Esophagus squamous epithelium (tissue), 5 donors: ENCODE results near the gene DCTN1. TPM values are rescaled to one million over a fixed set of nuclear protein-coding genes. Genes with fewer than 3 reads are reported as not detected.

Experiments
- DNase-seq: peaks from one replicate; lab custom pipeline; 2025; lab: John Stamatoyannopoulos, UW
- H3K27ac ChIP-seq, 4 donors: fragments of 200-600 bp; sonication (generic); one replicate each; pipeline ENCODE4 v1.5.1; 2016 to 2019; ENCODE audit warnings: mild to moderate bottlenecking in 1 of 4
- H3K27me3 ChIP-seq, 4 donors: fragments of 200-600 bp; sonication (generic); 1 replicate in 3 of 4; 2 replicates in 1 of 4; pipeline versions ENCODE4 v1.5.1 to v1.6.0; 2017 to 2021; ENCODE audit warnings: antibody characterized with exemption in 1 of 4
- H3K36me3 ChIP-seq, 3 donors: fragments of 200-600 bp; sonication (generic); one replicate each; pipeline ENCODE4 v1.5.1; 2016 to 2019
- H3K4me1 ChIP-seq, 3 donors: fragments of 200-600 bp; sonication (generic); one replicate each; pipeline ENCODE4 v1.5.1; 2017 to 2019
- H3K4me3 ChIP-seq, 4 donors: fragments of 200-600 bp; sonication (generic); 1 replicate in 3 of 4; 2 replicates in 1 of 4; pipeline ENCODE4 v1.5.1; 2016 to 2019; ENCODE audit warnings: mild to moderate bottlenecking in 2 of 4, moderate library complexity in 1 of 4
- H3K9me3 ChIP-seq, 3 donors: fragments of 200-600 bp; sonication (generic); one replicate each; pipeline ENCODE4 v1.5.1; 2016 to 2019
- POLR2A ChIP-seq, 4 donors: fragments of 450-650 bp; IDR thresholded peaks; one replicate each; pipeline ENCODE4 v1.6.1; 2017; ENCODE audit warnings: antibody characterized with exemption in 4 of 4, mild to moderate bottlenecking in 4 of 4, moderate library complexity in 3 of 4
- WGBS, 2 donors: methylation state at CpG; one replicate each; pipeline ENCODE4 v1.1.5; 2018; 5-methylcytosine and 5-hydroxymethylcytosine counted together
- intact Hi-C: fragments of 100-400 bp; cut with DNase I; formaldehyde crosslinking; loops from one replicate; pipeline ENCODE4 v1.15.0; 2022
- total RNA-seq, 4 donors: library from RNA; depleted of rRNA; stranded (reverse); fragments of >200 nt; gene quantifications; one replicate each; pipeline ENCODE4 v1.1.0, GENCODE V29; 2016
- TF ChIP-seq, protein P1 (sequence below), 6 experiments: fragments of 450-650 bp in 4 of 6; fragments of 200-600 bp in 2 of 6; sonication (generic) in 2 of 6; IDR thresholded peaks; one replicate each; pipeline ENCODE4 v1.5.1; 2016 to 2019; ENCODE audit warnings: antibody characterized with exemption in 6 of 6, mild to moderate bottlenecking in 4 of 6, moderate library complexity in 4 of 6
- donor health status: DM: yes; HTN: yes; CAD: no.

DCTN1 gene
- total RNA-seq, 4 donors from 2014 or later = 67.1 to 80.1 (median 75.0) TPM

DNA sequence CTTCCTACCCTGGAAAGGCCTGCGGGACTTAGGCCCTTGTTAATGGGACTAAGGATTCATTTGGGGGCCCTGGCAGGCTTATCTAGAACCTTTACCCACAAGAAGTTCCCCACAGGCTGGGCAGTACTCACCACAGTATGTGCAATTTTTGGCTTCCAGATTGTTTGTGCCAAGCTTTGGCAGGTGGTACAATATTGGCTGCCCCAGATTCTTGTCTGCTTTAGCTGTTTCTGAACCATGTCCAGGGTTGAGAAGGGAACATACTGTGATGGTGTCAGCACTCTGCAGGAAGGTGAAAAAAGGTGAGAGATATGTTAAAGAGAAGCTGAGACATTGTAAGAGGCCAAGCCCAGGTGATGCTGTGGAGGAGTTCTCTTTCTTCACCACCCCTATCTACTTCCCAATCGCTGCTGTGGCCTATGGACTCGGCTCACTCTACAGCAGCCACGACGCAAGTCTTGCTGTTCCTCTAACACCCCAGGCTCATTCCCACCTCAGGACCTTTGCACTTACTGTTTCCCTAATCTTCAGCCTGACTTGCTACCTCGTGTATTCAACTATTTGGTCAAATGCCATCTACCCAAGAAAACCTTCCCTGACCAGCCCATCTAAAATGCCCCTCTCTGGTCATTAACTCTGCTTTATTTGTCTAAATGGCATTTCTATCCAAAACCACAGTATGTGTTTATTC, 46.1 kb downstream of the DCTN1 start:
- WGBS, 2 donors = 86 to 93% methylated on average over 5 of the region's 6 CpGs
- H3K9me3 ChIP-seq = no peaks in the 10 kb centered on the region
- intact Hi-C loops = no loop called here
- no peak overlapping the region for H3K4me3 ChIP-seq
- DNase-seq = no peak
- TF ChIP-seq POLR2A (IDR thresholded peaks at IDR 0.05) = no peak
- TF ChIP-seq, protein P1, sequence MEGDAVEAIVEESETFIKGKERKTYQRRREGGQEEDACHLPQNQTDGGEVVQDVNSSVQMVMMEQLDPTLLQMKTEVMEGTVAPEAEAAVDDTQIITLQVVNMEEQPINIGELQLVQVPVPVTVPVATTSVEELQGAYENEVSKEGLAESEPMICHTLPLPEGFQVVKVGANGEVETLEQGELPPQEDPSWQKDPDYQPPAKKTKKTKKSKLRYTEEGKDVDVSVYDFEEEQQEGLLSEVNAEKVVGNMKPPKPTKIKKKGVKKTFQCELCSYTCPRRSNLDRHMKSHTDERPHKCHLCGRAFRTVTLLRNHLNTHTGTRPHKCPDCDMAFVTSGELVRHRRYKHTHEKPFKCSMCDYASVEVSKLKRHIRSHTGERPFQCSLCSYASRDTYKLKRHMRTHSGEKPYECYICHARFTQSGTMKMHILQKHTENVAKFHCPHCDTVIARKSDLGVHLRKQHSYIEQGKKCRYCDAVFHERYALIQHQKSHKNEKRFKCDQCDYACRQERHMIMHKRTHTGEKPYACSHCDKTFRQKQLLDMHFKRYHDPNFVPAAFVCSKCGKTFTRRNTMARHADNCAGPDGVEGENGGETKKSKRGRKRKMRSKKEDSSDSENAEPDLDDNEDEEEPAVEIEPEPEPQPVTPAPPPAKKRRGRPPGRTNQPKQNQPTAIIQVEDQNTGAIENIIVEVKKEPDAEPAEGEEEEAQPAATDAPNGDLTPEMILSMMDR (IDR thresholded peaks at IDR 0.05) = no peak
- peaks cover 0 to 33% (median 0%) of the 10 kb centered on the region in 3 donors for H3K36me3 ChIP-seq
- no peaks in the 10 kb centered on the region for H3K4me1 ChIP-seq
- no peaks in the 10 kb centered on the region for H3K27me3 ChIP-seq
- H3K27ac ChIP-seq = no peak overlapping the region

DNA sequence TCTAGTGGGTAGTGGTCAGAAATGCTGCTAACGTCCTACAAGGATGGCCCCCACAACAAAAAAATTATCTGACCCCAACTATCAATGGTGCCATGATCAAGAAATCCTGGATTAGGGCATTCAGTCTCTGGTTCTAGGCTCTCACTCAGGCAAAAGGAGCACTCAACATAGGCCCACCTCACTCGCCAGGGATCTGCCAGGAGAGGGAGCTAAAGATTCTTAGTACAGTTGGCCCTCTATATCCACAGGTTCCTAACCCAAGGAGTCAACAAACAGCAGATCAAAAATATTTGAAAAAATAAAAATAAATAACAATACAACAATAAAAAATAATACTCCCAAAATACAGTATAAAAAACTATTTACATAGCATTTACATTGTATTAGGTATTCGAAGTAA, 46.9 kb downstream of the DCTN1 start:
- no peak overlapping the region for H3K27ac ChIP-seq
- TF ChIP-seq POLR2A (IDR thresholded peaks at IDR 0.05) = no peak
- TF ChIP-seq, protein P1 (IDR thresholded peaks at IDR 0.05) = peak in 3 of 6 experiments; percentile 16 to 34 (median 19)
- H3K36me3 ChIP-seq = peaks cover 0 to 34% (median 0%) of the 10 kb centered on the region in 3 donors
- H3K4me3 ChIP-seq = no peak overlapping the region
- DNase-seq = no peak
- intact Hi-C loops = no loop called here
- WGBS, 2 donors = 66 to 80% methylated on average over 3 of the region's 3 CpGs
- H3K9me3 ChIP-seq = no peaks in the 10 kb centered on the region
- no peaks in the 10 kb centered on the region for H3K27me3 ChIP-seq
- H3K4me1 ChIP-seq = no peaks in the 10 kb centered on the region

DNA sequence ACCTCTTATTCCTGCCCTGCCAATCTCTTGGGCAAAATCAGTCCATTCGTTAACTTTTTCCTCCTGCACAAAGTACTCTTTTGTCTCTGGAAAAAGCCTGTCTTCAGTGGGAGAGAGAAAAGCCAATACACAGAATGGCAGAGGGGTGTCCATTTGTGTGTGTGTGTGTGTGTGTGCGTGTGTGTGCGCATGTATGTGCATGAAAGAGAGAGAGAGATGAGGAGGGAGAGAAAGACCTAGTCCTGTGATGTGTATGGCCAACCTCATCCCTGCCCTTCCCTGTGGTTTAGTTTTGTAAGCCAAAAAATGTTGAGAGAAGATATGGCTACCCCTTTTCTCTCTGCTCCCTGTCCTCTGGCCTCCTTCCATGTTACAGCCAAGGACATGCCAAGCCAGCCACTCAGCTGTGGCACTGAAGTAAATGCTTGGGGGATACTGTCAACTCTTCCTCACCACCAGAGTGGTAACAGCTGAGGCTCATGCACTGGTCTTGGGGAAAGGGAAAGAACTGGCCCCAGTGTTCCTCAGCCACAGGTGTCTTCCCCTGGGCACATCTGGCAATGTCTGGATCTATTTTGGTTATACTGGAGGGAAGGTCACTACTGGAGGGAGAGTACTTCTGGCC, 47.4 kb downstream of the DCTN1 start:
- WGBS, 2 donors = 82 to 96% methylated on average over 3 of the region's 3 CpGs
- Histone ChIP-seq H3K36me3 (peaks cover 0 to 34% (median 0%) of the 10 kb centered on the region in 3 donors), H3K9me3 (no peaks in the 10 kb centered on the region), H3K4me3 (no peak overlapping the region), H3K27ac (no peak overlapping the region), H3K27me3 (no peaks in the 10 kb centered on the region), H3K4me1 (no peaks in the 10 kb centered on the region)
- no peak for TF ChIP-seq POLR2A (IDR thresholded peaks at IDR 0.05)
- TF ChIP-seq, protein P1 (IDR thresholded peaks at IDR 0.05) = no peak
- no peak for DNase-seq
- intact Hi-C loops = no loop called here

DNA sequence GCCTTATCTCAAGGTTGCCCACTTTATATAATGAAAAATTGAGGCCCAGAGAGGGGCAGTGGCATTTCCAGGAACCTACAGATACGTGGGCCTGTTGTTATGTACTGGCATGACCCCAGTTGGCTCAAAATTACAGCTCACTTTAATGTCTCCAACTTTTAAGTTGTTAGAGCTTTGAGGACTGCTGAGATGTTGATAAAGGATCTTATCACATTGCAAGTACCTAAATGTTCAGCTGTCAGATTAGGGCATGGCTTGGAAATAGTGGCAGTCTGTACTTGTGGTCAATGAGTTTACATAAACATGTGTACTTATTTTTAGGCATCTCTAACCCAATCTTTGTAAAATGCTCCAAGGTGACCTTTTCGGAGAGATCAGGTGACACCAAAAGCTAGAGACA, 51.5 kb downstream of the DCTN1 start:
- TF ChIP-seq, protein P1 (IDR thresholded peaks at IDR 0.05) = no peak
- TF ChIP-seq POLR2A (IDR thresholded peaks at IDR 0.05) = no peak
- intact Hi-C loops = no loop called here
- Histone ChIP-seq H3K27ac (no peak overlapping the region), H3K4me3 (no peak overlapping the region), H3K36me3 (peaks cover 0 to 34% (median 0%) of the 10 kb centered on the region in 3 donors), H3K9me3 (no peaks in the 10 kb centered on the region), H3K4me1 (no peaks in the 10 kb centered on the region), H3K27me3 (no peaks in the 10 kb centered on the region)
- no peak for DNase-seq
- 82 to 84% methylated on average over 2 of the region's 2 CpGs for WGBS, 2 donors

DNA sequence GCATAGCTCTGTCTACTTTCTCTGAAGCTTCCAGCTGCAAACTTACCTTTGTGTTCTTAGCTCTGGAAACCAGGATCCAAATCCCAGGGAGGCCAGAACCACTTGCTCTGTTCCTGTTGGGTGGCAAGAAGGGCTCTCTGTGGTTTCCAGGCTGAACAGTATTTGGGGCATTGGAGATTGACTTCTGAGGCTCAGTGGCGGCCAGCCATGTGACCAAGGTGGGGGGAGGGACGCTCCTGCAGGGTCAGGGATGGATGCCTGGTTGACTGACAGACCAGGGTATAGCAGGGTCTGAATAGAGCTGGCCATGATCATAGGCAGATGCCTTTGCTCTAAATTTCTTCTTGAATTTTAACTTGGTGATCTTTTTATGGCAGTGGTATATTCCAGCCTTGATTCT, 52.0 kb downstream of the DCTN1 start:
- H3K9me3 ChIP-seq = no peaks in the 10 kb centered on the region
- H3K27me3 ChIP-seq = no peaks in the 10 kb centered on the region
- WGBS, 2 donors = 83 to 86% methylated on average over 1 to 2 of the region's 2 CpGs
- DNase-seq = no peak
- H3K36me3 ChIP-seq = peaks cover 0 to 34% (median 0%) of the 10 kb centered on the region in 3 donors
- TF ChIP-seq POLR2A (IDR thresholded peaks at IDR 0.05) = no peak
- TF ChIP-seq, protein P1 (IDR thresholded peaks at IDR 0.05) = no peak
- no peak overlapping the region for H3K27ac ChIP-seq
- H3K4me1 ChIP-seq = no peaks in the 10 kb centered on the region
- H3K4me3 ChIP-seq = no peak overlapping the region
- intact Hi-C loops = no loop called here
